Activated T-cell treated with anti-CD3 and anti-CD28 coated beads for 1 hour (primary cell): ENCODE measurements around the gene CALCOCO2.

Source experiments
- DNase-seq: peaks from one replicate; pipeline ENCODE4 v3.0.0-alpha.2; 2020; ENCODE audit warnings: low read depth

CALCOCO2 gene

GRCh38 chr17:48873209-48873608, 42.4 kb downstream of the CALCOCO2 start:
- DNase-seq = no peak

GRCh38 chr17:48873696-48874443, 43.0 kb downstream of the CALCOCO2 start:
- DNase-seq = no peak

- peak; percentile 24 for DNase-seq
These were observed 48.4 kb downstream of the CALCOCO2 start for GRCh38 chr17:48878920-48879898.

- DNase-seq = no peak
These were observed 51.4 kb downstream of the CALCOCO2 start for GRCh38 chr17:48882272-48882671.

- no peak for DNase-seq
These were observed 52.3 kb downstream of the CALCOCO2 start for GRCh38 chr17:48883171-48883570.

- no peak for DNase-seq
These were observed 59.3 kb downstream of the CALCOCO2 start for GRCh38 chr17:48890086-48890485.

- no peak for DNase-seq
These were observed 62.3 kb downstream of the CALCOCO2 start for GRCh38 chr17:48892940-48893645.

- no peak for DNase-seq
These were observed 63.0 kb downstream of the CALCOCO2 start for GRCh38 chr17:48893646-48894508.

- no peak for DNase-seq
These were observed 64.1 kb downstream of the CALCOCO2 start for GRCh38 chr17:48894886-48895285.

GRCh38 chr17:48901241-48901640, 70.4 kb downstream of the CALCOCO2 start:
- no peak for DNase-seq

GRCh38 chr17:48903401-48903800, 72.6 kb downstream of the CALCOCO2 start:
- DNase-seq = no peak

- DNase-seq = no peak
These were observed 73.6 kb downstream of the CALCOCO2 start for GRCh38 chr17:48904428-48904827.

GRCh38 chr17:48905987-48906515, 75.2 kb downstream of the CALCOCO2 start:
- no peak for DNase-seq

GRCh38 chr17:48907713-48908046, 76.8 kb downstream of the CALCOCO2 start:
- DNase-seq = no peak

GRCh38 chr17:48908047-48908843, 77.4 kb downstream of the CALCOCO2 start, which contains the start of gene UBE2Z:
TSS of gene UBE2Z (plus strand) at chr17:48908407. CDS start at chr17:48908504, 97 bp downstream.
- peak; percentile 83 for DNase-seq

- DNase-seq = peak; percentile 78
These were observed 78.1 kb downstream of the CALCOCO2 start for GRCh38 chr17:48908853-48909394.

- no peak for DNase-seq
These were observed 78.9 kb downstream of the CALCOCO2 start for GRCh38 chr17:48909783-48910182.

- DNase-seq = no peak
These were observed 79.5 kb downstream of the CALCOCO2 start for GRCh38 chr17:48910370-48910769.

- DNase-seq = no peak
These were observed 81.6 kb downstream of the CALCOCO2 start for GRCh38 chr17:48912476-48912875.
